NCI-H69 (cell line): ENCODE results near the gene SAMD14.

ENCODE experiments used
- DNase-seq: peaks from one replicate; lab custom pipeline; 2025; lab: John Stamatoyannopoulos, UW

The SAMD14 gene

GRCh38 chr17:50165466-50165865 lies 35.5 kb upstream of the SAMD14 start:
- DNase-seq: no peak

GRCh38 chr17:50165066-50165465 lies 35.1 kb upstream of the SAMD14 start:
- DNase-seq: no peak

- no peak for DNase-seq
Measured at GRCh38 chr17:50164697-50164988, 34.7 kb upstream of the SAMD14 start.

DNA sequence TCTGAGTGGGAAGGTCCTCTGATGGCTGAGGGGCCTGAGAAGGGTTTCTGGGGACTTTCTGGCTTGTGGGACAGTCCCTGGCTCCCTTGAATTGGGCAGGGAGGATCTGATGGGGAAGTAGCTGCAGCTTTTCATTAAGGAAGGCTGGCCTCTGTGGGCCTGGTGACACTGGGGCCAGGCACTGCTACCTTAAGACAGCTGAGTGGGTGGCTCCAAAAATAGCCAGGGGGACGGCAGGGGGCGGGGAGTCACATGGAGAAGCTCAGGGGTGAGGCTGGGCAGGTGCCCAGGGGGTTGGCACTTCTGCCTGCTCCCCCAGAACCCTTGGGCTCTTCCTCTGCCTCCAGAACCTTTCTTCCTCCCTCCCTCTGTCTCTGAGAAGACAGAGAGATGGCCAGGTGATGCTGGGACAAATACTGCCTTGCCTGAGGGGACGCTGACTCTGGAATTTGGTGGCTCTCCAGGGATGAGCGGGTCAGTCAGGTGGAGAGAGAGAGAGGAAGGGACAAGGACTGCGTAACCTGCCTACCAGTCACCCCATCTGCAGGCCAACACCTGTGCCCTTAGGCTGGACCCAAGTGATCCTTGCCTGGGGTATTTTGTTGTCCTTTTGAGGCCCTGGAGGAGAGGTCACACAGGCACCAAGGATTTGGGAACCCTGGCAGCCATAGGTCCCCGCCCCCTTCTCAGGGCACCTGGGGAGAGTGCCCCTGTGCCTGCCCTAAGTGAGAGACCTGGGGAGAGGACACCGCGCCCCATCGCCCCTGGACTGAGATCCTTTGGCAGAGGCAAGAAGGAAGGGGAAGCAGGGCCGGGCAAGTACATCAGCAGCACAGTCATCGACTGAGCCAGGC lies 34.1 kb upstream of the SAMD14 start:
- no peak for DNase-seq

DNA sequence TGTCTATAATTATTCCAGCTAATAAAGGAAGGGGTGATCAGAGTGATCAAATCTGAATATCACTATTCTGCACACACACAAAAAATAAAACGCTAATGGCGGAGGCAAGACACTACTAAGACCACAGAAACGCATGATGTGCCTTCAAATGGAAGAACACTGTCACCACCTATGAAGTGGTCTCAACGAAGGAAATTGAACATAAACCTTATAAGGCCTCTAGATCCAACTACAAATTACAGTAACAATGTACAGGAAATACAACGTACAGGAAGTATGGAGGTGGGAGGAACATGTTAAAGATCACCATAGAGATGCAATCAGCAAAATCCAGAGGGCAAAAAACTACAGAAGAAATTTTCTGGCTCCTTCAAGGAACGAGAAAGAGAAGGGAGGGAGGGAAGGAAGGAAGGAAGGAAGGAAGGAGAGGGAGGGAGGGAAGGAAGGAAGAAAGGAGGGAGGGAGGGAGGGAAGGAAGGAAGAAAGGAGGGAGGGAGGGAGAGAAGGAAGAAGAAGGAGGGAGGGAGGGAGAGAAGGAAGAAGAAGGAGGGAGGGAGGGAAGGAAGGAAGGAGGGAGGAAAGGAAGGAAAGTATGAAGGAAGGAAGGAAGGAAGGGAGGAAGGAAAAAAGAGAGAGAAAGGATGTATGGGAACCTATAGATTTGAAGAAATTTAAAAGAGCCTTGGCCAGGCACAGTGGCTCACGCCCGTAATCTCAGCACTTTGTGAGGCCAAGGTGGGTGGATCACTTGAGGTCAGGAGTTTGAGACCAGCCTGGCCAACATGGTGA lies 32.7 kb upstream of the SAMD14 start:
- DNase-seq: no peak

DNA sequence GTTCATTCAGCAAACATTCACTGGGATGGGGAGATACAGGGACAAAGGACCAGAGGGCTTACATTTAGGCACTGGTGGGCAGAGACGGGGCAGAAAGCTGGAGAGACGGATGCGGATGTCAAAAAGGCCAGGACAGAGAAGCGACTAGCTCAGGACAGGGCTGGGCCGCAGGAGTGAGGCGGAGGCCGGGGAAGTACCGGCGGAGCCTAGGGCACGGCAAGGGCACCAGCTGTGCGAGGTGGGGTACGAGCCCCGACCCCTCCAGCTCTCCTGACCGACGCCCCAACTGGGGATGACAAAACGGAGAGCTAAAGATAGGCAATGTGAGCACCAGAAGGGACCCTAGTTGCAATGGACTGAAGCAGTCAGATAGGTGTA lies 31.9 kb upstream of the SAMD14 start:
- DNase-seq: no peak

- peak; percentile 92 for DNase-seq
Measured at GRCh38 chr17:50161023-50161910, 31.3 kb upstream of the SAMD14 start.

DNA sequence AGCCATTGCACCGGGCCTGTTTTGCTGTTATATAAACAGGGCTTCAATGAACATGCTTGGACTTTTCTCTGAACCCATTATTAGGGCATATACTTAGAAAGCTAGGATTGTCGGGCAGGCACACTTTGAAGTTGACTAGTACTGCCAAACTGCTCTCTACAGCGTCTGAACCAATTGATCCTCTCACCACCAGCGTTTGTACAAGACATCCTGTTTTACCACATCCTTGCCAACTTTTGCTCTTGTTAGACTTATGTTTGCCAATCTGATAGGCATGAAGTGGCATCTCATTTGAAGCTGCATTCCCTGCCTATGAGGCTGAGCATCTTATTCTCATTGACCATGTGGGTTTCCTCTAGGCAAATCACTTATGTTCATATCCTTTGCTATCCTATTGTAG lies 27.9 kb upstream of the SAMD14 start:
- DNase-seq: no peak

- no peak for DNase-seq
Measured at GRCh38 chr17:50155115-50155819, 25.3 kb upstream of the SAMD14 start.

DNA sequence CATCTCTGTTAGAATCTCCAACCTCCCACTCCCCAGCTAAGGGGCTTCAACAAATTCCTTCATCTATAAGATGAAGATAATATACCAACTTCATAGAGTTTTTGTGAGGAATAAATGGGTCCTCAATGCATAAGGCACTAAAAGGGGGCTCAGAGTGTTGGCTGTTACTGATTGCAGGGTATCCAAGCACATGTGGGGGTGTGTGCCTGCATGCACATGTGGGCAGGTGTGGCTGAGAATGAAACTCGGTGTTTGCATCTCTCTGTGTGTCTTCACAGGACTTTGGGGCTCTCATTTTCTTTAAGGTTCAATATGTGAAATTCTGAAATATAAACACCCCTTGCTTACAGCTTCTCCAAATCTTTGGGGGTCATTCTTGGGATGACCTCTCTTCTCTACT lies 24.6 kb upstream of the SAMD14 start:
- no peak for DNase-seq

DNA sequence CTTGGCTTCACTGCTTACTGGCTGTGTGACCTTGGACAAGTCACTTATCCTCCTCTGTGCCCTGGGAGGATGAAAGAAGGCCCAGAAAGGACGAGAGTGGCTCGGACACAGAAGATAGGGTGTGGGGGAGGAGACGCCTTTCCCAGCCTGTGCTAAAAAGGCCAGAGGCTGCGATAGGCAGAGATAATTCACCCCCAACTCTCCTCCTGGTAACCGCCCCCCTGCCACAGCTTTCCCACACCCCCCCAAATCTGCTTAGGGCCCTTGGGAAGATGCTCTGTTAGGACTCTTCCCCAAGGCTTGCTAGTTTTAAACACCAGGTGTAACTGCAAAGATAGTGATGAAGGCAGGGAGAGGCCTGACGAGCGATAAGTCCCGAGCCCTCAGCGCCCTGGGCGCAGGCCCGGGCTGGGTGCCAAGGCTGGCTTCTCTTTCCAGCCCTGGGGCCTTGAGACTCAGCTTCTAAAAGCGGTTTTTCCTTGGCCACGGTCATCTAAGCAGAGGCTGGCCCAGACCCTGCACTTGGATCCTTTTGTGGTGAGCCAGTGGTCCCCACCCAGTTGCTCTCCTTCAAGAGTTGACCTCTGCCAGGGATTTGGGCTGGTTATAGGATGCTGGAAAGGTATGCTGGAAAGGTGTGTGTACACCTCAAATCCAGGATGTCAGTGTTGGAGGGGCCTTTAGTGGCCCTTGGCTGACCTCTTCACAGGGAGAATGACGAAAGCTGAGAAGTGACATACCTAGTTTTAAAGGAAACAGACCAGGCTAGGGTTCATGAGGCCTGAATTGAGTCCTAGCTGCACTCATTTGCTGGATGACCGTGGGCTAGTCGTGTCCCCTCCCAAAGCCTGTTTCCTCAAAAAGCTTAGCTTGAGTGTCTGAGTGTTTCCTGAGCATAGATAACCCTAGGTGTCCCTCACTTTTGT lies 24.0 kb upstream of the SAMD14 start:
- DNase-seq: no peak

DNA sequence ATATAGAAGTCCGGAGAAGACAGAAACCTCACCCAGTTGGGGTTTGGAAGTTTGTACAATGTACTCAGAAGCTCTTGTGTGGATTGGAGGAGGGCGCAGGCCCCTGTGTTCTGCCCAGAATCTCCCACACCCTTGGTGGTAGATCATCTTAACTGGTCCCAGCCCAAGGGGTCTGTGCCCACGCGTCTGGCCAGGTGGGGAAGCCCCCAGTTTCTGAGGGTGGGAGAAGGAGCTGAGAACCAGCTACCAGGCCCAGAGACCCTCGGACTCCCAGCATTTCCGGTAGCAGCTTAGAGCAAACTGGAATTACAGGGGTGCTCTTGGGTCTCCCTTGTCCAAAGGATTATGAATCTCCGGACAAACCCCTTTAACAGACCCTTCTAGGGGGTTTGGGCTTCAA lies 22.8 kb upstream of the SAMD14 start:
- DNase-seq: no peak

- DNase-seq: peak; percentile 95
Measured at GRCh38 chr17:50151937-50152547, 22.1 kb upstream of the SAMD14 start.

GRCh38 chr17:50151041-50151936 lies 21.3 kb upstream of the SAMD14 start:
- peak; percentile 96 for DNase-seq

GRCh38 chr17:50150354-50151040 lies 20.5 kb upstream of the SAMD14 start, which contains the start of gene PPP1R9B:
PPP1R9B (minus strand) TSS chr17:50150677; CDS start chr17:50150513, 164 bp downstream.
- DNase-seq: peak; percentile 72

DNA sequence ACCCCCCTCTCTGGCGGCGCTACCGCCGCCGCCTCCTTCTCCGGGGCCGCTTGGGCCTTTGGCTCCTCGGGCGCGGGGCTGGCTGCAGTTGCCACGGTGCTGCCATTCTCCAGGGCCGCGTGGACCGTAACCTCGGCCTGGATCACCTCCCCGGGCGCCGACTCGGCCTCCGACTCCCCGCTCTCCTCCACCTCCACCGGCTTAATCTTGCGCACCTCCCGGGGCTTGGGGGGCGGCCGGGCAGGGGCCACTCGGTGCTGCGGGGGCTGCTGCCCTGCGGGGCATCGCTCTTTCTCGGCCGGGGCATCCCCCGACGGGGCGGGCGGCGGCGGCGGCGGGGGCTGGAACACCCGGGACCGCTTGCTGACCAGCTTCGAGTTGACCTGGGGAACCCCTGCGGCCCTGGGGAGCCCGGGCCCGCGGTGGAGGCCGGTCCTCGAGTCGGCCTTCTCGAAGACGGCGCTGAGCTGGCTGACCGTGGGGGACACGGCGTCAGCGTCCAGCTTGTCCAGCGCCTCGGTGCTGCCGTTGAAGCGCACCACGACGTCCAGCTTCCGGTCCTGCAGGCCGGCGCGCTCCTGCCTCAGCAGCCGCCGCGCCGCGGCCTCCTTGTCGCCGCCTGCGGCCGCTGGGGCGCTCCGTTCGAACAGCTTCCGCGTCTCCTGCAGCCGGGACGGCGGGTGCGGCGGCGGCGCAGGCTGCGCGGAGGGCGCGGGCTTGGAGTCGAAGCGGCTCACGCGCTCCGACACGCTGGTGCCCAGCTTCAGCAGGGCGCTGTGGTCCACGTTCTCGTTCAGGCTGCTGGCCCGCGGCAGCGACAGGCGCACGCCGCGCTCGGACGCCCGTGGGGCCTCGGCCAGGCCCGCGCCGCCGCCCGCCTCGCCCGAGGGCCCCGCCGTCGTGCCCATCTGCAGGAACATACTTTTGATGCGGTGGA lies 19.7 kb upstream of the SAMD14 start:
- peak; percentile 82 for DNase-seq

- no peak for DNase-seq
Measured at GRCh38 chr17:50149091-50149416, 19.1 kb upstream of the SAMD14 start.
